PC-3 (cell line): Measurements from ENCODE around the gene LRCH1.

ENCODE experiments used
- CTCF ChIP-seq: fragments of 300-600 bp; sonication (generic); conservative IDR thresholded peaks from 2 replicates; pipeline ENCODE4 v1.5.1; 2017; ENCODE audit warnings: antibody characterized with exemption, low read depth, mild to moderate bottlenecking, low read length
- EZH2 ChIP-seq: fragments of 300-600 bp; sonication (generic); IDR thresholded peaks from one replicate; pipeline ENCODE4 v1.6.1; 2017; ENCODE audit warnings: antibody characterized with exemption, mild to moderate bottlenecking, low read length; ENCODE audit not compliant: unreplicated experiment

DNA sequence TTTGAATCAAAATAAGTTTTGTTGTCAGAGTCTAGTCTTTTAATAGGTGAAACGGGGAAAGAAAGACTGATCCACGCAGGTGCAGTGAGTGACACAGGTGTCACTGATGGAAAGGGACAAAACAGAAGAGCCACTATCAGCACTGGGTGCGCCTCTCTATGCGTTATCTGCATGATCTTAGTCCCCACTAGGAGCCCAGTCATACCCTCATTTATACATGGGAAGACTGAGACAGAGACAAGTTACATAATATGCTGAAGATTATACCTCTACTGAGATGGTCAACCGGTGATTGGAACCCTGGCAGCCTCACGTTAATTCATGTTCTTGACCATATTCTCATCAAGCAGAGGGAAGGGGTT lies 3.4 kb downstream of the LRCH1 start:
- TF ChIP-seq CTCF (no peak), EZH2 (no peak)
